ENCODE measurements around the gene ONECUT1.

GRCh38 chr15:52784799-52785671 is 5.1 kb downstream of the ONECUT1 start:
- no peak for TF ChIP-seq CTCF (IDR thresholded peaks at IDR 0.05)
- no peak for TF ChIP-seq FOXJ3 (CRISPR knock-in tag; IDR thresholded peaks at IDR 0.05; ENCODE audit: borderline replicate concordance)
- no peak for TF ChIP-seq ATF2 (CRISPR knock-in tag; IDR thresholded peaks at IDR 0.05; ENCODE audit: borderline replicate concordance, low read depth)
- TF ChIP-seq CREM (CRISPR knock-in tag; IDR thresholded peaks at IDR 0.05): no peak
- TF ChIP-seq SOX15 (CRISPR knock-in tag; IDR thresholded peaks at IDR 0.05): no peak
- TF ChIP-seq TCF7 (CRISPR knock-in tag; IDR thresholded peaks at IDR 0.05; ENCODE audit: low read depth): no peak
- peak; percentile 40; the same call in 1 of the 2 replicates for TF ChIP-seq PRDM15 (CRISPR knock-in tag; IDR thresholded peaks at IDR 0.05)
- TF ChIP-seq ATF3 (CRISPR knock-in tag; conservative IDR thresholded peaks at IDR 0.05): no peak
